GM23338 (cell line): ENCODE results near the gene JMJD1C. TPM values are rescaled to one million over a fixed set of nuclear protein-coding genes. Genes with fewer than 3 reads are reported as not detected.

Source experiments
- ATAC-seq: fragments of 200-7000 bp; cut with Tn5 transposase; 3 replicates; pipeline ENCODE4 v1.9.1; 2020
- DNase-seq: peaks from one replicate; pipeline ENCODE4 v3.0.0-alpha.2; 2015; ENCODE audit warnings: low spot score
- H2AFZ ChIP-seq: fragments of 200-600 bp; sonication (generic); 2 replicates; pipeline ENCODE4 v1.8.0; 2016; ENCODE audit warnings: antibody characterized with exemption, mild to moderate bottlenecking, moderate library complexity
- H3F3A ChIP-seq: fragments of 200-600 bp; sonication (generic); replicated peaks from 2 replicates; pipeline ENCODE4 v1.8.0; 2017; ENCODE audit warnings: antibody characterized with exemption, mixed run types, low read depth
- H3K27ac ChIP-seq: fragments of 200-600 bp; sonication (generic); 2 replicates; pipeline ENCODE4 v1.6.1; 2016; ENCODE audit warnings: low read depth
- H3K27me3 ChIP-seq: fragments of 200-600 bp; sonication (generic); 2 replicates; pipeline ENCODE4 v1.8.0; 2016; ENCODE audit warnings: mild to moderate bottlenecking, mixed run types, moderate library complexity; ENCODE audit not compliant: insufficient read depth
- H3K36me3 ChIP-seq: fragments of 200-600 bp; sonication (generic); 2 replicates; pipeline ENCODE4 v1.8.0; 2016; ENCODE audit warnings: mild to moderate bottlenecking; ENCODE audit not compliant: insufficient read depth
- H3K4me1 ChIP-seq: fragments of 200-600 bp; sonication (generic); 2 replicates; pipeline ENCODE4 v1.8.0; 2016; ENCODE audit warnings: mild to moderate bottlenecking, moderate library complexity; ENCODE audit not compliant: insufficient read depth
- H3K4me2 ChIP-seq: fragments of 200-600 bp; sonication (generic); 2 replicates; pipeline ENCODE4 v1.7.1; 2017; ENCODE audit warnings: mixed run types
- H3K4me3 ChIP-seq: fragments of 200-600 bp; sonication (generic); 2 replicates; pipeline ENCODE4 v1.6.1; 2016; ENCODE audit warnings: mixed run types
- H3K79me2 ChIP-seq: fragments of 200-600 bp; sonication (generic); replicated peaks from 2 replicates; pipeline ENCODE4 v1.8.0; 2017; ENCODE audit warnings: mild to moderate bottlenecking; ENCODE audit not compliant: insufficient read depth
- H3K9me2 ChIP-seq: fragments of 200-600 bp; sonication (generic); 2 replicates; pipeline ENCODE4 v1.8.0; 2017; ENCODE audit not compliant: insufficient read depth
- H4K20me1 ChIP-seq: fragments of 200-600 bp; sonication (generic); replicated peaks from 2 replicates; pipeline ENCODE4 v1.8.0; 2017; ENCODE audit warnings: mild to moderate bottlenecking; ENCODE audit not compliant: insufficient read depth
- H3K27ac Mint-ChIP-seq: 2 replicates; pipeline ENCODE4 v1.8.0; 2020; ENCODE audit warnings: inconsistent platforms, mild to moderate bottlenecking, moderate library complexity, mixed read lengths
- H3K27me3 Mint-ChIP-seq: 3 replicates; pipeline ENCODE4 v1.8.0; 2022; ENCODE audit warnings: low read depth, mild to moderate bottlenecking, moderate library complexity, mixed read lengths, inconsistent platforms; ENCODE audit not compliant: insufficient read depth, poor library complexity
- H3K36me3 Mint-ChIP-seq: 3 replicates; pipeline ENCODE4 v1.8.0; 2021; ENCODE audit warnings: low read depth, mild to moderate bottlenecking, inconsistent platforms, moderate library complexity, mixed read lengths
- H3K4me1 Mint-ChIP-seq: 3 replicates; pipeline ENCODE4 v1.8.0; 2020; ENCODE audit warnings: mild to moderate bottlenecking, inconsistent platforms, mixed read lengths
- H3K4me3 Mint-ChIP-seq: 3 replicates; pipeline ENCODE4 v1.8.0; 2021; ENCODE audit warnings: moderate library complexity, mild to moderate bottlenecking, inconsistent platforms, mixed read lengths
- H3K9me3 Mint-ChIP-seq: 3 replicates; pipeline ENCODE4 v1.8.0; 2020; ENCODE audit warnings: moderate library complexity, mild to moderate bottlenecking, inconsistent platforms, mixed read lengths
- CREB1 ChIP-seq: fragments of 250-450 bp; sonication (Bioruptor Pico); IDR thresholded peaks from 2 replicates; pipeline ENCODE4 v1.5.0; 2020; ENCODE audit warnings: low read depth, mild to moderate bottlenecking, moderate library complexity
- CTCF ChIP-seq, 2 experiments: fragments of 200-600 bp in 1 of 2; sonication (generic) in 1 of 2; conservative IDR thresholded peaks; 2 replicates each; pipeline versions ENCODE4 v1.5.1 to v1.6.1; 2016 to 2017; ENCODE audit warnings: antibody characterized with exemption in 2 of 2, low read depth in 2 of 2, mild to moderate bottlenecking in 2 of 2, moderate library complexity in 1 of 2
- ETS1 ChIP-seq: IDR thresholded peaks from 2 replicates; pipeline ENCODE4 v1.6.1; 2016; ENCODE audit warnings: antibody characterized with exemption
- EZH2phosphoT487 ChIP-seq: fragments of 200-600 bp; sonication (generic); IDR thresholded peaks from one replicate; pipeline ENCODE4 v1.8.1; 2018; ENCODE audit warnings: antibody characterized with exemption; ENCODE audit not compliant: unreplicated experiment
- JUNB ChIP-seq: IDR thresholded peaks from one replicate; pipeline ENCODE4 v1.6.1; 2016; ENCODE audit warnings: antibody characterized with exemption; ENCODE audit not compliant: unreplicated experiment
- POLR2AphosphoS5 ChIP-seq: IDR thresholded peaks from 2 replicates; pipeline ENCODE4 v1.6.1; 2016; ENCODE audit warnings: antibody characterized with exemption, low read depth
- REST ChIP-seq: IDR thresholded peaks from one replicate; pipeline ENCODE4 v1.6.1; 2018; ENCODE audit warnings: antibody characterized with exemption; ENCODE audit not compliant: unreplicated experiment
- STAT1 ChIP-seq: IDR thresholded peaks from one replicate; pipeline ENCODE4 v1.6.1; 2016; ENCODE audit warnings: antibody characterized with exemption; ENCODE audit not compliant: unreplicated experiment
- ZNF114 ChIP-seq: fragments of 250-450 bp; sonication (Bioruptor Pico); IDR thresholded peaks from 2 replicates; pipeline ENCODE4 v1.5.0; 2020; ENCODE audit warnings: mild to moderate bottlenecking, moderate library complexity
- polyA plus RNA-seq: library from polyadenylated mRNA; unstranded; fragments of >200 nt; fragmentation: Nextera tagmentation; extraction: Ambion mirVana; gene quantifications from 2 replicates; pipeline ENCODE4 v1.2.1, GENCODE V29; 2016
- total RNA-seq: library from RNA; depleted of rRNA; stranded (reverse); fragments of >200 nt; shearing (Covaris generic); gene quantifications from 2 replicates; pipeline ENCODE4 v1.2.3, GENCODE V29; 2014

The JMJD1C gene
- total and polyA plus RNA-seq, 2 experiments from 2014 or later, result 333 to 435 TPM

- no peak for TF ChIP-seq ETS1
- TF ChIP-seq ZNF114 (CRISPR knock-in tag), result no peak
- TF ChIP-seq POLR2AphosphoS5, result no peak
- TF ChIP-seq JUNB, result no peak
- no peak for TF ChIP-seq CTCF (conservative IDR thresholded peaks at IDR 0.05; ENCODE audit: low read depth in 2 of 2)
- no peak for TF ChIP-seq REST
- no peak for TF ChIP-seq EZH2phosphoT487
- no peak for TF ChIP-seq STAT1
Measured at GRCh38 chr10:63260103-63260859, 205.5 kb downstream of the JMJD1C start (continued).

GRCh38 chr10:63258920-63259678 lies 206.7 kb downstream of the JMJD1C start:
- Histone ChIP-seq H3K79me2 (peaks cover 100% of the 10 kb centered on the region), H3F3A (no peaks in the 10 kb centered on the region), H3K27me3 (no peaks in the 10 kb centered on the region), H4K20me1 (peaks cover 76% of the 10 kb centered on the region), H3K4me1 (peaks cover 76% of the 10 kb centered on the region), H3K4me3 (peak overlapping the region; percentile 24), H3K27ac (no peak overlapping the region), H2AFZ (no peak overlapping the region), H3K4me2 (peak overlapping the region; percentile 39), H3K9me2 (no peaks in the 10 kb centered on the region), H3K36me3 (peaks cover 21% of the 10 kb centered on the region)
- DNase-seq, result no peak
- peaks cover 33% of the 10 kb centered on the region for H3K4me1 Mint-ChIP-seq
- peaks cover 58% of the 10 kb centered on the region for H3K36me3 Mint-ChIP-seq
- peak overlapping the region; percentile 50; the same call in 1 of the 3 replicates for H3K4me3 Mint-ChIP-seq
- no peaks in the 10 kb centered on the region for H3K27me3 Mint-ChIP-seq
- H3K27ac Mint-ChIP-seq, result no peak overlapping the region; the same call in 1 of the 2 replicates
- H3K9me3 Mint-ChIP-seq, result no peaks in the 10 kb centered on the region
- ATAC-seq, result no peak
- TF ChIP-seq EZH2phosphoT487 (no peak), CREB1 (CRISPR knock-in tag) (no peak), ETS1 (no peak)
